ENCODE data around the gene SIRT7.

DNA sequence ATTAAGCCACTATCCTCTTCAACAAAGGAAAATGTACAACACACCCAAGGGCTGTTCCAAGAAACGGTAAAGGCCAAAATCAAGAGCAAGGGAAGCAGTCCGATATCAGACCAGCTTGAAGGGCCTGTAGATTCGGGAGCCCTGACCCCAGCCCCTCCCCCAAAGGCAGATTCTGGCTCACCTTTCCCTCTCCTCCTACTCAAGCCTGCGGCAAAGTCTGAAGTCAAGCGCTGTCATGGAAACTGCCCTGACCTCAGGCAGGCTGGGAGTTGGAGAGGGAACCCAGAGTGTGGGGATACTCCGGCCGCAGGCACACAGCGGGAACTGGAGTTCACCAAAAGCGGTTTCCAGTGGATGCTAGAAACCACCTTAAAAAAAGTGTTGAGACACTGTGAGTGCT lies 28.4 kb downstream of the SIRT7 start:
- TF ChIP-seq, protein P1, sequence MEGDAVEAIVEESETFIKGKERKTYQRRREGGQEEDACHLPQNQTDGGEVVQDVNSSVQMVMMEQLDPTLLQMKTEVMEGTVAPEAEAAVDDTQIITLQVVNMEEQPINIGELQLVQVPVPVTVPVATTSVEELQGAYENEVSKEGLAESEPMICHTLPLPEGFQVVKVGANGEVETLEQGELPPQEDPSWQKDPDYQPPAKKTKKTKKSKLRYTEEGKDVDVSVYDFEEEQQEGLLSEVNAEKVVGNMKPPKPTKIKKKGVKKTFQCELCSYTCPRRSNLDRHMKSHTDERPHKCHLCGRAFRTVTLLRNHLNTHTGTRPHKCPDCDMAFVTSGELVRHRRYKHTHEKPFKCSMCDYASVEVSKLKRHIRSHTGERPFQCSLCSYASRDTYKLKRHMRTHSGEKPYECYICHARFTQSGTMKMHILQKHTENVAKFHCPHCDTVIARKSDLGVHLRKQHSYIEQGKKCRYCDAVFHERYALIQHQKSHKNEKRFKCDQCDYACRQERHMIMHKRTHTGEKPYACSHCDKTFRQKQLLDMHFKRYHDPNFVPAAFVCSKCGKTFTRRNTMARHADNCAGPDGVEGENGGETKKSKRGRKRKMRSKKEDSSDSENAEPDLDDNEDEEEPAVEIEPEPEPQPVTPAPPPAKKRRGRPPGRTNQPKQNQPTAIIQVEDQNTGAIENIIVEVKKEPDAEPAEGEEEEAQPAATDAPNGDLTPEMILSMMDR (conservative IDR thresholded peaks at IDR 0.05; ENCODE audit: low read length), result no peak
- TF ChIP-seq EZH2phosphoT487 (IDR thresholded peaks at IDR 0.05; ENCODE audit: borderline replicate concordance, low read depth, low read length), result no peak
